Measurements from ENCODE around the gene ZFHX3. TPM values are rescaled to one million over a fixed set of nuclear protein-coding genes. Genes with fewer than 3 reads are reported as not detected.

ZFHX3 gene
- total and polyA plus RNA-seq, 4 donors: 1.5 to 5.9 (median 3.0) TPM

DNA sequence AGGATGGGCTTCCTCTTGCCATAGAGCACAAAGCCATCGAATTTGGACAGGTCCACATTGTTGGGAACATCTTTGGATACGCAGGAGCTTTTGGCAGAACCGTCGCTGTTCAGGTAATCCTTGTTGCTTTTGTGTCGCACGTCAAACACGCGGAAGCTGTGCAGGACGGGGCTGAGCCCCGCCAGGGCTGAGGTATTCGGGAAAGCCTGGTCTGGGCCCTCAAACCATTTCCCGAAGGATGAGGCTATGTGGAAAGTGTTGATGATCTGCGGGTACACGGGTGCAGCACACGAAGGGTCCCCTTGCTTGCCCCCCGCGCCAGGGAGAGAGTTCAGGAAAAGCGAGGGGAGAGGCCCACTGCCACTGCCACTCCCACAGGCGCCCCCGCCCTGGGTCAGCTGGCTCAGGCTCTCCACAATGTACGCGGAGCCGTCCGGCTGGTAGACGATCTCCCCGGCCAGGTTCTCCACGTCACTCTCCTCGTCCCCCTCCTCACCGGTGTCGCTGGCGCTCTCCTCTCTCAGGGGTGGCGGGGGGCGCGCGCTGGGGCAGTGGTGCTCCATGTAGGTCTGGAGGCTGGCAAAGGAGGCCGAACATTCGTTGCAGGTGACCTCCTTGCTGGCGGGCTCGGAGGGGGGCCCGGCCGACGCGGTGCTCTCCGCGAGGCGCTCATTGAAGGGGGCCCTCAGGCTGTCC is 88.5 kb downstream of the ZFHX3 start:
- TF ChIP-seq MAX (IDR thresholded peaks at IDR 0.05): no peak
- TF ChIP-seq ZBTB33 (IDR thresholded peaks at IDR 0.05): no peak
- Histone ChIP-seq H3K36me3 (ENCODE audit: control insufficient read depth in 4 of 4, insufficient read depth in 3 of 4, low read depth in 1 of 4, low read length in 3 of 4) (peaks cover 0 to 14% (median 5%) of the 10 kb centered on the region in 4 donors), H3K4me1 (ENCODE audit: control insufficient read depth in 4 of 4, insufficient read depth in 4 of 4, low read length in 3 of 4) (peaks cover 0 to 18% (median 7%) of the 10 kb centered on the region in 4 donors), H3K27me3 (ENCODE audit: control insufficient read depth in 4 of 4, insufficient read depth in 4 of 4, low read length in 3 of 4) (no peaks in the 10 kb centered on the region), H3K9ac (ENCODE audit: low read depth in 1 of 2, low read length in 2 of 2) (no peak overlapping the region), H3K9me3 (ENCODE audit: control insufficient read depth in 4 of 4, low read length in 3 of 4) (no peaks in the 10 kb centered on the region), H3K27ac (ENCODE audit: low read depth in 1 of 2, low read length in 2 of 2) (no peak overlapping the region), H3K4me3 (ENCODE audit: low read depth in 1 of 3, low read length in 3 of 3) (no peak overlapping the region)
- DNase-seq (ENCODE audit: low spot score): no peak
- WGBS: 98% methylated on average over 46 of the region's 46 CpGs

DNA sequence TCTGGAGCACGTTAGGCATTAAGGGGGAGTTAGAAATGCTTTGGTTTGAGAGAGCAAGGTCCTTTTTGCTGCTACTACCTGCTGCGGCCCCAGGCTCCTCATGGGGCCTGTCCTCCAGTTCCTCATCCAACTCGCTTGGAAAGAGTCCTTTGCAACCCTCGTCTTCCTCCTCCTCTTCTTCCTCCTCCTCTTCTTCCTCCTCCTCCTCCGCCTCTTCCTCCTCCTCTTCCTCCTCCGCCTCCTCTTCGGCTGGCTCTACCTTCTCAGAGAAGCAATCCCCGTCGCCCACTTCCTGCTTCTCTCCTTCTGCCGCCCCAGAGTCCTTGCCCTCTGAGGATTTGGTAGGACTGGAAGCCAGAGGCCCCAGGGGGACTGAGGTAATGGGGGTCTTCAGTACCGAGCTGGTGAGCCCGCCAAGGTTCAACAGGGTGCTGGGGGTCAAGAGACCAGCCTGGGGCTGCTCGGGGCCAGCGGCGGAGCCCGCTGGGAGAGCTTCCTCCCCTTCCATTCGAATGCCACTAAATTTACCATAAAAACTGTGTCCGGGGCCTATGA is 89.3 kb downstream of the ZFHX3 start:
- Histone ChIP-seq H3K4me1 (ENCODE audit: control insufficient read depth in 4 of 4, insufficient read depth in 4 of 4, low read length in 3 of 4) (peaks cover 0 to 18% (median 7%) of the 10 kb centered on the region in 4 donors), H3K9ac (ENCODE audit: low read depth in 1 of 2, low read length in 2 of 2) (no peak overlapping the region), H3K4me3 (ENCODE audit: low read depth in 1 of 3, low read length in 3 of 3) (no peak overlapping the region), H3K9me3 (ENCODE audit: control insufficient read depth in 4 of 4, low read length in 3 of 4) (no peaks in the 10 kb centered on the region), H3K36me3 (ENCODE audit: control insufficient read depth in 4 of 4, insufficient read depth in 3 of 4, low read depth in 1 of 4, low read length in 3 of 4) (peaks cover 0 to 14% (median 5%) of the 10 kb centered on the region in 4 donors), H3K27me3 (ENCODE audit: control insufficient read depth in 4 of 4, insufficient read depth in 4 of 4, low read length in 3 of 4) (no peaks in the 10 kb centered on the region), H3K27ac (ENCODE audit: low read depth in 1 of 2, low read length in 2 of 2) (no peak overlapping the region)
- TF ChIP-seq REST (IDR thresholded peaks at IDR 0.05) (no peak), HNF4A (conservative IDR thresholded peaks at IDR 0.05) (no peak), JUND (IDR thresholded peaks at IDR 0.05) (no peak), EGR1 (IDR thresholded peaks at IDR 0.05; ENCODE audit: low read depth in 2 of 2) (no peak), ZBTB33 (IDR thresholded peaks at IDR 0.05) (no peak), RXRA (IDR thresholded peaks at IDR 0.05) (no peak)
- WGBS: 94% methylated on average over 18 of the region's 18 CpGs
- DNase-seq (ENCODE audit: low spot score): no peak

Data from liver (tissue), 9 donors.